ENCODE data around the gene ARFRP1.
"Not testable (repeated sequence)": the region's sequence is repeated elsewhere in the genome, so short reads cannot be mapped to it uniquely, and the experiment has no call there.

Gene ARFRP1

DNA sequence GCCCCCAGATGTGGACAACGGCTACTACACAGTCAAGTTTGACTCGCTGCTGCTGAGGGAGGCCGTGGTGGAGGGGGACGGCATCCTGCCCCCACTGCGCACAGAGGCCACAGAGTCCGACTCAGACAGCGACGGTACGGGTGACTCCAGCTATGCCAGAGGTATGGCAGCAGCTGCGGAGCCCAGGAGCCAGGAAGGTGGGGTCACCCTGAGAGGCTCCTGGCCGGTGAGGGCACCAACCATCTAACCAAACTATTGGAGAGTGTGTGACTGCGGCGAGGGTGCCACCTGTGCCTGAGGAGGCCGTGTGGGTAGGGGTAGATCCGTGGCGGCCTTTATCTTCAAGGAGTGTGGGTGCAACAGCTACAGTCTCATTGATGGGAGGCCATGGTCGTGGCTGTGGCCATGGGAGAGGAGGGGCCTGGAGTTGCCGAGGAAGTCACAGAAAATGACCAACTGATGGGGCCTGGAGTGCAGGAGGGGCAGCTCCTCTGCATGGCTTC is 25.9 kb upstream of the ARFRP1 start:
- no peak overlapping the region for H3K4me3 ChIP-seq (ENCODE audit: low read depth, low read length)

DNA sequence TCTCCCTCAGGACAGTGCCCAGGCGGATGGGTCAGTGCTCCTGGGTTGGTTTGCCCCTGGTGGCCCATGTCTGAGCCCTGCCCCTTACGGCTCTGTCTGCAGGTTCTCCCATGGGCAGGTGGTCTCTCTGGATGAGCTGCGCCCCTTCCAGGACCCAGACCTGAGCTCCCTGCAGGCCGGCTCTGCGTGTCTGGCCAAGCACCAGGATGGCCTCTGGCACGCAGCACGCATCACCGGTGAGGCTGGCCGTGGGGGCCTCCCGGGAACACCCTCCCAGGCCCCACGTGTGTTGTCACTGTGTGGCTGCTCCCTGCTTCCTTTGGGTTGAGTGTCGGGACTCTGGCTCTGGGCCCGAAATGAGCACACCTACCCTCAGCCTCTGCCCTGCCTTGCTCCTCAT is 25.3 kb upstream of the ARFRP1 start:
- H3K4me3 ChIP-seq (ENCODE audit: low read depth, low read length): no peak overlapping the region

DNA sequence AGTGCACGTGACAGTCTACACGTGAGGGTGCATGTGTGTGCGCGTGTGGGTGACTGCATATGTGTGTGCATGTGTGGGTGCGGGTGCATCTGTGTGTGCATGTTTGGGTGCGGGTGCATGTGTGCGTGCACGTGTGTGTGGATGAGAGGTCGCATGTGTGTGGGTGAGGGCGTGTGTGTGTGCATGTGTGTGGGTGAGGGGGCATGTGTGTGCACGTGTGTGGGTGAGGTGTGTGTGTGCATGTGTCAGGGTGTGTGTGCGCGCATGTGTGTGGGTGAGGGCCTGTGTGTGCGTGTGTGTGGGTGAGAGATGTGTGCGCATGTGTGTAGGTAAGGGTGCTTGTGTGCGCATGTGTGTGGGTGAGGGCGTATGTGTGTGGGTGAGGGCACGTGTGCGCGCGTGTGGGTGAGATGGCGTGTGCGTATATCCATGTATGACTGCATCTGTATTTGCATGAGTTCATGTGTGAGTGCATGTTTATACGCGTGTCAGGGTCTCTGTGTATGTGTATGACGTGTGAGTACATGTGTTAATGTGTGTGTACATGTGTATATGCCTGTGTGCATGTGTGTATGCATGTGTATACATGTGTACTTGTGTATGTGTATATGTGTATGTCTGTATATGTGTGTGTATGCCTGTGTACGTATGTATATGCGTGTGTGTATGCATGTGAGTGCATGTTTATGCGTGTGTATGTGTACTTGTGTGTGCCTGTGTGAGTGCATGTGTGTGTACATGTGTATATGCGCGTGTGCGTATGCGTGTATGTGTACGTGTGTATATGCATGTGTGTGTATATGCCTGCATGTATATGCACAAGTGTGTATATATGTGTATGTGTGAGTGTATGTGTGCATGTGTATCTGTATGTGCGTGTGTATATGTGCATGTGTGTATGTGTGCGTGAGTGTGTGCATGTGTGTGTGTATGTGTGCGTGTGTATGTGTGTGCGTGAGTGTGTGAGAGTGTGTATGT is 24.6 kb upstream of the ARFRP1 start:
- no peak overlapping the region for H3K4me3 ChIP-seq (ENCODE audit: low read depth, low read length)

DNA sequence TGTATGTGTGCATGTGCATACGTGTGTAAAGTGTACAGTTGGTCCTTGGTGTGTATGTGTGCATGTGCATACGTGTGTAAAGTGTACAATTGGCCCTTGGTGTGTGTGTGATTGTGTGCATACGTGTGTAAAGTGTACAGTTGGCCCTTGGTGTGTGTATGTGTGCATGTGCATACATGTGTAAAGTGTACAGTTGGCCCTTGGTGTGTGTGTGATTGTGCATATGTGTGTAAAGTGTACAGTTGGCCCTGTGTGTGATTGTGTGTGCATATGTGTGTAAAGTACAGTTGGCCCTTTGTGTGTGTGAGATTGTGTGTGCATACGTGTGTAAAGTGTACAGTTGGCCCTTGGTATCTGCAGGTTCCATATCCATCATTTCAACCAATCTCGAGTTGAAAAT is 23.6 kb upstream of the ARFRP1 start:
- H3K4me3 ChIP-seq (ENCODE audit: low read depth, low read length): no peak overlapping the region

DNA sequence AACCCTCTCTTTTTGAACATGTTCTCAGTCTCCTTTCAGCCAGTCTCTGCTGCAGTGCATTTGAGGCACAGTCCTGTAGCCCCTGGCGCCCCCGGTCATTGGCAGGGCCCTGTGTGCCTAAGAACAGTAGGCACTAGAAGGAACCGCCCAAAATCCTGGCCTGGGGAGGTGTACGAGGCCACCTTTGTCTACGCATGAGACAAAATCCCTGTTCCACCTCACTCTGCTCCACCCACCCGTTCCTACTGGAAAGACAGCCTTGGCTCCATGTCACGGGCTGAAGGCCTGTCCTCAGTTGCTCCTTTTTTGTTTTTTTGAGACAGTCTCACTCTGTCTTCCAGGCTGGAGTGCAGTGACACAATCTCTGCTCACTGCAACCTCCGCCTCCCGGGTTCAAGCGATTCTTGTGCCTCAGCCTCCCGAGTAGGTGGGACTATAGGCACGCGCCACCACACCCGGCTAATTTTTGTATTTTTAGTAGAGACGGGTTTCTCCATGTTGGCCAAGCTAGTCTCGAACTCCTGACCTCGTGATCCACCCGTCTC is 22.5 kb upstream of the ARFRP1 start:
- H3K4me3 ChIP-seq (ENCODE audit: low read depth, low read length): not testable (repeated sequence)

DNA sequence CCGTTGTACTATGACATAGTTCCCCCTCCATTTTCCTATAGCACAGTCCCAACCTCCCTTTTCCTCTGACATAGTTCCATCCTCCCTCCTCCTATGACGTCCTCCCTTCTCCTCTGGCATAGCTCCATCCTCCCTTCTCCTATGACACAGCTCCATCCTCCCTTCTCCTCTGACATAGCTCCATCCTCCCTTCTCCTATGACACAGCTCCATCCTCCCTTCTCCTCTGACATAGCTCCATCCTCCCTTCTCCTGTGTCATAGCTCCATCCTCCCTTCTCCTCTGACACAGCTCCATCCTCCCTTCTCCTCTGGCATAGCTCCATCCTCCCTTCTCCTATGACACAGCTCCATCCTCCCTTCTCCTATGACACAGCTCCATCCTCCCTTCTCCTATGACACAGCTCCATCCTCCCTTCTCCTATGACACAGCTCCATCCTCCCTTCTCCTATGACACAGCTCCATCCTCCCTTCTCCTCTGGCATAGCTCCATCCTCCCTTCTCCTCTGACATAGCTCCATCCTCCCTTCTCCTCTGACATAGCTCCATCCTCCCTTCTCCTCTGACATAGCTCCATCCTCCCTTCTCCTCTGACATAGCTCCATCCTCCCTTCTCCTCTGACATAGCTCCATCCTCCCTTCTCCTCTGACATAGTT is 15.3 kb upstream of the ARFRP1 start:
- not testable (repeated sequence) for H3K4me3 ChIP-seq (ENCODE audit: low read depth, low read length)

DNA sequence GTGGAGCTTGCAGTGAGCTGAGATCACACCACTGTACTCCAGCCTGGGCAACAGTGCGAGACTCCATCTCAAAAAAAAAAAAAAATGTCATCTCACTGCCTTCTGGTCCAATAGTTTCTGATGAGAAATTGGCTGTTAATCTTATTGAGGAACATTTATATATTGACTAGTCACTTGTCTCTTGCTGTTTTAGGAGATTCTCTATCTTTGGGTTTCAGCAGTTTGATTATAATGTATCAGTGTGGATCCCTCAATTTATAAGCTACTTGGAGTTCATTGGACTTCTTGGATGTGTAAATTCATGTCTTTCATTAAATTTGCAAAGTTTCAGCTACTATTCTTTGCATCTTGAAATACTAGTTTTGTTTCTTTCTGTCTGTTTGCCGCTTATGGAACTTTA is 11.2 kb upstream of the ARFRP1 start:
- no peak overlapping the region for H3K4me3 ChIP-seq (ENCODE audit: low read depth, low read length)

DNA sequence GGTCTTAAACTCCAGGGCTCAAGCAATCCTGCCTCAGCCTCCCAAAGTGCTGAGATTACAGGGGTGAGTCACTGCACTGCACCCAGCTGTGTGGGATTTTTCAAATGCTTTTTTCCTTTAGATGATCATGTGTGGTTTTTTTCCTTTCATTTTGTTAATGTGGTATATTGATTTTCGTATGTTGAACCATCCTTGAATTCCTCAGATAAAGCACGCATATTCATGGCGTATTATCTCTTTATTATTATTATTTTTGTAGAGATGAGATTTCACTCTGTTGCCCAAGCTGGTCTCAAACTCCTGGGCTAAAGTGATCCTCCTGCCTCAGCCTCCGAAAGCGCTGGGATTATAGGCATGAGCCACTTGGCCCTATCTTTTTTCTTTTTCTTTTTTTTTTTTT is 7.1 kb upstream of the ARFRP1 start:
- H3K4me3 ChIP-seq (ENCODE audit: low read depth, low read length): no peak overlapping the region

DNA sequence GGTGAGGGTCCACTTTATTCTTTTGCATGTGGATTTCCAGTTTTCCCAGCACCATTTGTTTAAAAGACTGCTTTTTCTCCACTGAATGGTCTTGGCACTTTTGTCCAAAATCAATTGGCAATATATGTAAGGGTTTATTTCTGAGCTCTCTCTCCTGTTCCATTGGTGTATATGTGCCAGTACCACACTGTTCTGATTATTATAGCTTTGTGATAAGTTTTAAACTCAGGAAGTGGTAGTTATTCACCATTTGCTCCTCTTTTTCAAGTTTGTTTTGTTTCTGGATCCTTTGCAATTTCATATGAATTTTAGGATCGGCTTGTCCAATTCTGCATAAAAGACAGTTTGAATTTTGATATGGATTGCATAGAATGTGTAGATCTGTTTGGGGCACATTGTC is 4.4 kb upstream of the ARFRP1 start:
- H3K4me3 ChIP-seq (ENCODE audit: low read depth, low read length): no peak overlapping the region

DNA sequence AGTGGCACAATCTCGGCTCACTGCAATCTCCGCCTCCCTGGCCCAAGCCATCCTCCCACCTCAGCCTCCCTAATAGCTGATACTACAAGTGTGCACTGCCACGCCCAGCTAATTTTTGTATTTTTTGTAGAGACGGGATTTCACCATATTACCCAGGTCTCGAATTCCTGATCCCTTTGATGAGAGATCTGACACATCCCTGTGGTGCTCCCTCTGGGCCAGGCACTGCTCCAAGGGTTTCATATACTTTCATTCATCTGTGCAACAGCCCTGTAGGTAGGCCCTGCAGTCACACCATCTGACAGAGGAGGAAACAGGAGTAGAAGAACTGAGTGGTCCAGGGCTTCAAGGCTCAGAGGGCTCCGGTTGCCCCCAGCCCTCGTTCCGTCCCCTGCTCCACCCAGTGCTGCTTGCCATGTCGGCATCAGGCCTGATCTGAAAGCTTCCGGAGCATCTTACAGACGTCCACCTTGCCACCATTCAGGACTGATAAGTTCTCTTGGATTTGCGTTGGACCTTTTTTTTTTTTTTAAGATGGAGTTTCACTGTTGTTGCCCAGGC is 3.4 kb upstream of the ARFRP1 start:
- no peak overlapping the region for H3K4me3 ChIP-seq (ENCODE audit: low read depth, low read length)

DNA sequence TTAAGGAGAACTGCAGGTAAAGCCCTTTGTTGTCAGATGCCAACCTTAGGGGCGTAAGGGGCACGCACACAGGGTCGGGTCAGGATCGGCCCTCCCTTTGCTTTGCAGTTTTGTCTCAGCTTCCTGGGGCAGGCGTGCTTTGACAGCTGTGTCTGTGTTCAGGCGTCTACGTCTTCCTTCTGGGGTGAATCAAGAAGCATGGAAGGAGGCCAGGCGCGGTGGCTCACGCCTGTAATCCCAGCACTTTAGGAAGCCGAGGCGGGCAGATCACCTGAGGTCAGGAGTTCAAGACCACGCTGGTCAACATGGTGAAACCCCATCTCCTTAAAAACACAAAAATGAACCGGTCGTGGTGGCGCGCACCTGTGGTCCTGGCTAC is 1.4 kb upstream of the ARFRP1 start:
- H3K4me3 ChIP-seq (ENCODE audit: low read depth, low read length): peak overlapping the region; percentile 91

DNA sequence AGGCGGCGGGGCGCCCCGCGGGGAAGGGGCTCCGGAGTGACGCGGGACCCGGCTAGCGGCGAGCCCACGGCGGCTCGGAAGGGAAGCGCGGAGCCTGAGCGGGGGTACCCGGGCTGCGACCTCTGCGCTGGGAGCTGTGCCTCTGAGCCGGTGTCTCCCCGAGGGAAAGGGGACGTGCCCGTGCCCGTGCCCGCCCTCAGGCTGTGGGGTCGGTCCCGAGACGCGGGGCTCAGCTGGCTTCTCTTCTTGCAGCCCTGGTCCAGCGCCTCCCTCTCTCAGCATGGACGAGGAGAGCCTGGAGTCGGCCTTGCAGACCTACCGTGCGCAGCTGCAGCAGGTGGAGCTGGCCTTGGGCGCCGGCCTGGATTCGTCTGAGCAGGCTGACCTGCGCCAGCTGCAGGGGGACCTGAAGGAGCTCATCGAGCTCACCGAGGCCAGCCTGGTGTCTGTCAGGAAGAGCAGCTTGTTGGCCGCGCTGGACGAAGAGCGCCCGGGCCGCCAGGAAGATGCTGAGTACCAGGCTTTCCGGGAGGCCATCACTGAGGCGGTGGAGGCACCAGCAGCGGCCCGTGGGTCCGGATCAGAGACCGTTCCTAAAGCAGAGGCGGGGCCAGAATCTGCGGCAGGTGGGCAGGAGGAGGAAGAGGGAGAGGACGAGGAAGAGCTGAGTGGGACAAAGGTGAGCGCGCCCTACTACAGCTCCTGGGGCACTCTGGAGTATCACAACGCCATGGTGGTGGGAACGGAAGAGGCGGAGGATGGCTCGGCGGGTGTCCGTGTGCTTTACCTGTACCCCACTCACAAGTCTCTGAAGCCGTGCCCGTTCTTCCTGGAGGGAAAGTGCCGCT is 749 bp upstream of the ARFRP1 start:
- H3K4me3 ChIP-seq (ENCODE audit: low read depth, low read length): peak overlapping the region; percentile 91

DNA sequence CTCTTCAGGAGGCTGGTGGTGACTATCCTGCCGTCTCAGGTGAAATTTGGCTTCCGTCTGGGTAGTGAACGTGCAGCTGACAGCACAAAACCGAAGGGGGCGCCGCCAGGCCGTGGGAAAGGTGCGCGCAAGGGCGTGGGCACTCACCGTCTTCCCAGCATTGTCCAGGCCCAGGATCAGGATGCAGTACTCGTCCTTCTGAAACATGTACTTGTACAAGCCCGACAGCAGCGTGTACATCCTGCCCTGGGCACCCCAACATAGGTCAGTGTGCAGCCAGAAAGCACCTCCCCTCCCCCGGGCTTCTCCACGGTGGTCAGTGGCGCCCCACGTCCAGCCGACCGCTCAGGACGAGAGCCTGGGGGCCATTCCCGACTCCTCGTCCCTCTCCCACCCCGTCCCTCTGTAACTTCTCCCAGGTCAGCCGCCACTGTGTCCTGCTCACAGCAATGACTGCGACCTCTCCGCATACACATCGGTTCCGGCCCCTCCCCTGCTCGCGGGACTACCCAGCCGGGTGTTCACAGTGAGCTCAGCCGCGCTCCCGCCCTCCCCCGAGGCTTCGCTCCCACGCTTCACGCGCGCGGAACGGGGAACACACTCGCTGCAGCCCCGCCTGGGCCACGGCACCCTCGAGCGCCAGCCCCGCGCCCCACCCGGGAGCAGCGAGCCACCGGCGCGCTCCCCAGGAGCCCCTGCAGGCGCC is 771 bp downstream of the ARFRP1 start:
- H3K4me3 ChIP-seq (ENCODE audit: low read depth, low read length): peak overlapping the region; percentile 91

DNA sequence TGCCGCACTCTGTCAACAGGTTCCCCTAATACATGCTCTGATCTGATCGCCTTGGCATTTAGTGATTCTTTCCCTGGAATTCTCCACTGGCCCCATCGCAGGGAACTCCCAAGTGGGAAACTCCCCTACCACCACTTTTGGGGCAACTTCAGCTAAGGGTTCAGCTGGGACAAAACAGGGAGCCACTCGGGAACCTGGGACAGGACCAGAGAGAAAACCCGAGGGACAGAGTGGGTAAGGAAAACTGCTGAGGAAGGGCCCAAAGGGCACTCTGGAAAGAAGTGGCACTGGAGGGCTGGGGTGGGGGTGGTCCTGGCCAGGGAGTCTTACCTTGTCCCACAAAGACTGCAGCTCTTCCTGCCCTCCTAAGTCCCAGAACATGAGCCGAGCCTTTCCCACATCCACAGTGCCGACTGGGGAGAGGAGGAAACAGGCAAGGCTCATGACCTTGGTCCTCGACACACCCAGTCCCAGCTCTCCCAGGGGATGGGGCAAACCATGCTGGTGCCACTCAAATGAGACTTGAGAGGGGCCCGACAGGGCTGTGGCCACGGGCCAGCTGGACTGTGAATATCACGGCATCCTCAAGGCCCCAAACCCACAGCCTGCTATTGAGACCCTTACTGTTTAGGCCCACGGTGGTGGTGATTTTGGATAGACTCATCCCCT is 1.6 kb downstream of the ARFRP1 start:
- H3K4me3 ChIP-seq (ENCODE audit: low read depth, low read length): no peak overlapping the region

DNA sequence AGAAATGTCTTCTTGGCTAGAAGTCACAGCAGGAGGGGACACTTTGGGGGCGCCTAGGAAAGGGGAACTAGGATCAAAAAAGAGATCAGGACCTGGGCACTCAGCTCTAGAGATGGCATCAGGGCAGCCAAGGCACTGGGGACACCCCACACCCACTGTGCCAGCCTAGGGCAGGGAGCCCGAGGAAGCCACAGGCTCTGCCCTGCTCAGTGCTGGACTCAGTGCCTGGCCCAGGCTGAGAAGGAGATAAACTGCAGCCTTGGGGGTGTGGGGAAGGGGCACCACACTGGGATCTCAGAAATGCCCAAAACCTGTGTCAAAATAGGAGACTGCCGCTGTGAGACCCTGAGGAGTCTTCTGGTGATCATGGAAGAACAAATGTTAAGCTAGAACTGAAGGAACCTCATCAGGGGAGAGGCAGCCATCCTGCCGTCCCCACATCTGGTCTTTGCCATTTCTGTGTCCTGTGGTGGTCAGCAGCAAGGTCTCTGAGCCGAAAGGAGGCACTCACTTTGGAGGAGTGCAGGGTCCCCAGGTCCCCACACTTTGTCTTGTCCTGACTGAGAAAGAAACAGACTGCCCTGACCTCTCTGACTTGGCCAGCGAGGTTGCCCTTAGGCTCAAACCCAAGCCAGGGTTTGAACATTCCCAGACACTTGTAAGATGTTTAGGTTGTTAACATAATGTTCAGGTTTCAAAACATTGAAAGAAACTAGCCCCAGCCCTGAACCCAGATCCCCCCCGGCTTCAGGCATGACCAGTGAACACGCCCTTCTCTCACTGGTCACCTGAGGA is 2.3 kb downstream of the ARFRP1 start:
- no peak overlapping the region for H3K4me3 ChIP-seq (ENCODE audit: low read depth, low read length)

DNA sequence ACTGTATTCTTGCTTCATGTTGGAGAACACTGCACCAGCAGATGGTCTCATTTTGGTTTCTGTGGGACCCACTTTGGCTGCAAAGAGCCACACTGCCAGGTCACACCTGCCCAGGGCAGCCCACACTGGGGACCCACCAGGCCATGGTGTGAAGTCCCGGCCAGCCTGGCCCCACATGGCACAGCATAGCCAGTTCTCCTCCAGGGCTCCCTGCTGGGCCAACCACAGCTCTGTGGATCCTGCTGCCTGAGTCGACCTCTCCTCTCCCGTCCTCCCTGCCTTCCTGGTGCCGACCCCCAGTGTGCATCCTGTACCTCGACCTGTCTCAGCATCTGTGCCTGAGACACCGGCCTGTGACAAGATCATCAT is 3.0 kb downstream of the ARFRP1 start:
- no peak overlapping the region for H3K4me3 ChIP-seq (ENCODE audit: low read depth, low read length)

DNA sequence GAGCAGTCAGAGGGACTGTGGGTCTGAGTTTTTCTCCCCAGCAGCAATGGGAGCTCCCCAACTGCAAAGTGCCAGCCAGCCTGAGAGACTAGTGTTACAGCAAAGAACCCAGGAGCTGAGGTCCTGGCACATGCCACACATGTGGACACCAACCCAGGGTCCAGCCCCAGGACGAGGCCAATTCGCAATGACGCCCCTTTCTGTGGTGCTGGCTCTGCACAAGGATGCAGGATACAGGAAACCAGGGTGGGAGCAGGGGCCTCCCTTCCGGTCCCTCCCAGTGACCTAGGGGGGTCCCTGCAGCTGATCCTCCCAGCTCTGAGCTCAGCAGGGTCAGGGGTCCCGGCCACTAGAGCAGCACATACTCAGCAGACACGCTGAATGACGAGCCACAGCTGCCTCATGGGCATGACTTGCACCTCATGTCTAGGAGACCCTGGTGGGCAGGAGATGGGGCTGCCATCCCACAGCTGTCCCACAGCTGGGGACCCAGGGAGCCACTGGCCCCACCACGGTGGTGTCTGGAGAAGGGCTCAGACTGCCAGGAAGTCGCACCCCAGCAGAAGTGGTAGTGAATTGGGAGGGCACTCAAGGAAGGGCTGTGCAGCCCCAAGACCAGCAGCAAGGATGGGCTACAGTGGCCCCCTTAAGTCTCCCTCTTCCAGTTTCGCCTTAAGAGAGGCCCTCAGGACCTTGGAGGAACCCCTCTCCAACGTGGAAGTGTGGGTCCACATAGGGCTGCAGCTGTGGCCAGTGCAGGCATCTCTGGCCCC is 3.6 kb downstream of the ARFRP1 start:
- no peak overlapping the region for H3K4me3 ChIP-seq (ENCODE audit: low read depth, low read length)

DNA sequence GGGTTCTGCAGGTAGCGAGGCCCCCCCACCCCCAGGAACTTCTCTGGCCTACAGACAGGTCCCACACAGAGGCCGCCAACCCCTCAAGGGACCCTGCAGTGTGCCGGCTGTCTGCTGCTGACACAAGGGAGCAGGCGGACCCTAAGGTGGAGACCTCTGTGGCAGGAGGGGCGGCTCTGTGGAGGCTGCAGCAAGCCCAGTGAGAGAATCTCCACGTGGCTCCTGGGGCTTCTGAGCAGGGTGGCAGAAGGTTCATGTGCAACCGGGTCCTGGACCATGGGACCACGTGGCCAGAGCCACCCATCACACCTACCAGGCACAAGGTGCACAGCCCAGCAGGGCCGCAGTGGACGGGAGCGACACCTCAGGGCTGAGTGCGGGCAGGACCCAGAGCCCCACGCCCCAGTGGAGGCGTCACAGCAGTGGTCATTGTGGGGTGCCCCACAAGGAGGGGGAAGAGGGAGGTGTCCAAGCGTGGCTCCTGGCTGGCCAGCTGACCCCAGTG is 4.3 kb downstream of the ARFRP1 start:
- no peak overlapping the region for H3K4me3 ChIP-seq (ENCODE audit: low read depth, low read length)

All from iPS-11a (cell line).